ENCODE results near the gene EIF2S1.

The EIF2S1 gene

DNA sequence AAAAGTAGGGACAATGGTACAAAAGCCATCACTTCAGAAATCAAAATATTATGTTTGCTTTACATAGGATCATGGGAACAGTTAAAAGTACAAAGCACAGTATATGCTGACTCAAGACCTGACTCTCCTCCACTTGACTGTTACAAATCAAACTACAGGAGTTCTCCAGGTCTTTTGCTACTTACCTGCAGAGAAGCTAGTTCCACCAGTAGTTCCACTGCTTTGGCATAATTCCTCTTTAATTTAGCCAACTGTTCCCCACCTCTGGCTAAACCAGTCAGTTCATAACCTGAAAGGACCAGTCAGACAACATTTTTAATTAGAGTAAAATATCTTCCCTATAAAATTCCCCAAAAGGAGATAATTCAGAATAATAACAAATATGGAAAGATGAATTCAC lies 14.5 kb upstream of the EIF2S1 start:
- Histone ChIP-seq H3K4me3 (ENCODE audit: low read depth, low read length) (no peak overlapping the region), H3K9me3 (ENCODE audit: control insufficient read depth, insufficient read depth, low read depth, low read length) (no peaks in the 10 kb centered on the region), H3K27me3 (ENCODE audit: control insufficient read depth, insufficient read depth, low read length) (no peaks in the 10 kb centered on the region), H3K4me1 (ENCODE audit: control insufficient read depth, insufficient read depth, low read length) (no peaks in the 10 kb centered on the region), H3K27ac (ENCODE audit: low read depth, low read length) (no peak overlapping the region), H3K36me3 (ENCODE audit: control insufficient read depth, insufficient read depth, low read length) (peaks cover 74% of the 10 kb centered on the region), H3K9ac (ENCODE audit: low read length) (no peak overlapping the region)

DNA sequence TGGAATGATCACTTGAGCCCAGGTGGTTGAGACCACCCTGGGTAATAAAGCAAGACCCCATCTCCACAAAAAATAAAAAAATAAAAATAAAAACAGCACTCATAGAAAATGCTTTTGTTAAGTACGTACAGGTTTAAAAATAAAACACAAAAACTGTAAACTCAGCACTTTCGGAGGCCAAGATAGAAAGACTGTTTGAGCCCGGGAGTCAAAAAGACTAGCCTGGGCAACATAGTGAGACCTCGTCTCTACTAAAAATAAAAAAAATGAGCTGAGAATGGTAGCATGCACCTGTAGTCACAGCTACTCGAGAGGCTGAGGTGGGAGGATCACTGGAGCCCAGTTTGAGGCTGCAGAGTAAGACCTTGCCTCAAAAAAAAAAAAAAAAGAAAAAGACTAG lies 8.1 kb upstream of the EIF2S1 start:
- no peaks in the 10 kb centered on the region for H3K9me3 ChIP-seq (ENCODE audit: control insufficient read depth, insufficient read depth, low read depth, low read length)
- H3K4me3 ChIP-seq (ENCODE audit: low read depth, low read length), result no peak overlapping the region
- peaks cover 45% of the 10 kb centered on the region for H3K36me3 ChIP-seq (ENCODE audit: control insufficient read depth, insufficient read depth, low read length)
- no peaks in the 10 kb centered on the region for H3K27me3 ChIP-seq (ENCODE audit: control insufficient read depth, insufficient read depth, low read length)
- H3K27ac ChIP-seq (ENCODE audit: low read depth, low read length), result no peak overlapping the region
- H3K9ac ChIP-seq (ENCODE audit: low read length), result no peak overlapping the region
- no peaks in the 10 kb centered on the region for H3K4me1 ChIP-seq (ENCODE audit: control insufficient read depth, insufficient read depth, low read length)

DNA sequence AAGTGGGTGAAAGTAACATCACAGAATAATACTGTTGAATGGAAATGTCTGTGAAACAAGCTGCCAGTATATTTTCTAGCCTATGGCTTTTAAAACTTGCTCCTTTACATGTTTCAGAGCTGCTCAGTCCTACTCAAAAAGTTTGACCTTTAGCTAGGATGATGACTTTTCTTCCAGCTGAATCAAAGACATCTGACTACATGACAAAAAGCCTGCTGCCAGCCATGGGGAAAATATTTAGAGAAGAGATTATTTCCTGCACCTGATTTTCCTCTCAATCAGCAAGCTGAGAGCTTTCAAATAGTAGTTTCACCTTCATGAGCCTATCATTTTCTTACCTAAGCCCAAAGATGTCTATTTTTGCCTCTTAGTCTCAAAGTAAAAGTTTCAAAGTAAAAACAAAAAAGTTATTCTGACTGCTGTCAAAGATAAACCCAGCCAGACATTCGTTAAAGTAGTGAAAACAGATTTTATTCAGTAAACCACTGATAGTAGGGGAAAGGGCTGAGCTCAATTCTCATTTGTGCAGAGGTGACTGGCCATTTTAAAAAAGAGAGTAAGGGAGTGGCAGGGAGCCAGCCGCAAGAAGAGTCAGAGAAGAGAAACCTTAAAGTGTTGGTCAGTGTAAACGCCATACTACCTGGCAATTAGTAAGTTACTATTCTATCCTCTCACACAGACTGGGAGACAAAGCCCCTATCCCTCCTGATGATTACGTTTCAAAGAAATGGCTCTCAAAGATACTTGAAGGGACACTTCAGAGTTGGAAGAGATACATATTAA lies 2.8 kb upstream of the EIF2S1 start:
- Histone ChIP-seq H3K9me3 (ENCODE audit: control insufficient read depth, insufficient read depth, low read depth, low read length) (no peaks in the 10 kb centered on the region), H3K4me3 (ENCODE audit: low read depth, low read length) (peak overlapping the region; percentile 98), H3K4me1 (ENCODE audit: control insufficient read depth, insufficient read depth, low read length) (peaks cover 6% of the 10 kb centered on the region), H3K27me3 (ENCODE audit: control insufficient read depth, insufficient read depth, low read length) (no peaks in the 10 kb centered on the region), H3K36me3 (ENCODE audit: control insufficient read depth, insufficient read depth, low read length) (peaks cover 12% of the 10 kb centered on the region), H3K9ac (ENCODE audit: low read length) (peak overlapping the region; percentile 25), H3K27ac (ENCODE audit: low read depth, low read length) (no peak overlapping the region)

DNA sequence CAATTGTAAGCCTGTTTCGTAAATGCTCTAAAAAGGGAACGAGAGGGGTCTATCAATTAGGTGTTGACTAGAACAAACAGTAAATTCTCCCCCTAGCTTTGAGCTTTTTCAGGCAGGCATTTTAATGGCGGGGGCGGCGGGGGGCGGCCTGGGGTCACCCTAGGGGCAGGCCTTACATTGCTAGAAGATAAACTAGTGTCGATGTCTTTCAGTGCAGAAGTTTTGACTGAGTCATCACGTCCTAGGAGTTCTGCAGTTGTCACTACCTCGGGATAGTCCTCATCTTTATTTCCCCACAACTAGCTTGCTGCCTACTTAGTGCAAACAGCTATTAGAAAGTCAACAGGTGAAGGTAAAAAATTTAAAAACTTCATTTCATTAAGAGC lies 2.2 kb upstream of the EIF2S1 start:
- Histone ChIP-seq H3K9me3 (ENCODE audit: control insufficient read depth, insufficient read depth, low read depth, low read length) (no peaks in the 10 kb centered on the region), H3K4me1 (ENCODE audit: control insufficient read depth, insufficient read depth, low read length) (peaks cover 6% of the 10 kb centered on the region)

DNA sequence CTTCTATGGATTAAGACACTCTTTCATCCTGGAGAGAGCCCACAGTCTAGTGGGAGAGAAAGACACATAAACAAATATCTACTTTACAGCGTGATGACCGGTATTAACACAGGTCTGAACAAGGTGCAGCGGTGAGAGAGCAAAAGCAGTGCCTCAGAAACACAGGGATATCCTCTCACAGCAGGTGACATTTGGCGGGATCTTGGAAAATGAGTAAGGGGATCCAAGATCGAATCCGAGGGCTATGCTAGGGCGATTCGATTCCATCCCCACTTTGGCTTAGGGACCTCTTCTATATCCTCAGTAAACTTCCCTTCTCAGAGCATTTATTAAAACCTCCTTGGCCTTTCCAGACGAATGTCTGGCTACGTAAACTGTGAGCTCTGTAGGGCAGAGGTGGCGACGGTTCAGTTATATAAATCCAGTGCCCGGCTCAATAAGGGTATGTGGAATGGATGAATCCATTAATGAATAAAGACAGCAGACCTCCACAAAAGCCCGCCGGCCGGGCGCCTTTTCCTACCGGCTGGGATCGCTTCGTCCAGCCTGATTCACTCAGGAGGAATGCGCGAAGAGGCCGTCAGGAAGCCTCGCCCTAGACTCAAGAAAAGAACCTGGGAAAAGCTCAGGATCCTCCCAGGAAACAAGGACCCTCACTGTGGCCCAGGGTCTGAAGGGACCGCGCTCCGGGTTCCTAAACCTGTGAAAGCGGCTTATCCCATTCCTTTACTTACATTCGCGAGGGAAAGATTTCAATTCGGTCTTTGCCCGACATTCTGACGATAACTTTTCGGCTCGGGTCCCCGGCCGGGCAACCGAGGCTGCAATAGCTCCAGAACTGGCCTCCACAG lies 979 bp upstream of the EIF2S1 start:
- H3K27ac ChIP-seq (ENCODE audit: low read depth, low read length), result peak overlapping the region; percentile 90

More for the DNA sequence above, 2.2 kb upstream of the EIF2S1 start:
- Histone ChIP-seq H3K9ac (ENCODE audit: low read length) (peak overlapping the region; percentile 25), H3K36me3 (ENCODE audit: control insufficient read depth, insufficient read depth, low read length) (peaks cover 13% of the 10 kb centered on the region), H3K27me3 (ENCODE audit: control insufficient read depth, insufficient read depth, low read length) (no peaks in the 10 kb centered on the region), H3K27ac (ENCODE audit: low read depth, low read length) (no peak overlapping the region), H3K4me3 (ENCODE audit: low read depth, low read length) (peak overlapping the region; percentile 98)

DNA sequence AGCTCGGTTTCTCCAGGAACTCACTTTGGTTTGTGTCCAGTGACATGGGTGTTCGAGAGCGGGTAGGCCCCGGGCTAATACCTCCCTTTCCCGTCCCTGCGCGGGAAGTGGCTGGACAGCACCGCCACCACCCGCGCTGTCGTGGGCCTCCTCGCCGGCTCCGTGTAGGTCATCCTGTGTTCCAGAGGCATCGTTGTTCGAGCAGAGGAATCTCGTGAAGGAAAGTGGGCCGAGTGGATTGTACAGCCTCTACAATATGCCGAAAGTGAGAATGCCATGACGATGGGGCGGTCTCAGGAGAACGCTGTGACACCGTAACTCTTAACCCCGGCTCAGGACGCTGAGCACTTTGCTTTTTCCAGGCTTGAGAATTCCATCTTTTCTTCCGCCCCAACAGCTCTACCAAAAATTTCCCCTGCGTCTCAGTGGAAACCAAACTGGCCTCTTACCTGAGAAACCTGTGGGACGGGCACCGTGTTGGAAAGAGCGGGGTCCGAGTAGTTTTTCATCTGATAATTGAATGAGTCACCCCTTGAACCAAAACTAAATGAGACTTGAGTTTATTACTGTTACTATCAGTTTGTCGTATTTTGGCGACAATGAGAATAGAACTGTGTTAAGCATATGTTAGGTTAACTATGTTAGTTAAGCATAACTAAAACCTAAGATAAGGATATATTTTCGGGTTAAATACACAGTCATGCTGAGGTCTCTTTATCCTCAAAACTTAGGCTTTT lies 510 bp downstream of the EIF2S1 start:
- peak overlapping the region; percentile 98 for H3K4me3 ChIP-seq (ENCODE audit: low read depth, low read length)
- no peaks in the 10 kb centered on the region for H3K27me3 ChIP-seq (ENCODE audit: control insufficient read depth, insufficient read depth, low read length)
- H3K36me3 ChIP-seq (ENCODE audit: control insufficient read depth, insufficient read depth, low read length), result peaks cover 32% of the 10 kb centered on the region
- H3K27ac ChIP-seq (ENCODE audit: low read depth, low read length), result peak overlapping the region; percentile 99; the same call in 1 of the 2 replicates
- no peaks in the 10 kb centered on the region for H3K9me3 ChIP-seq (ENCODE audit: control insufficient read depth, insufficient read depth, low read depth, low read length)
- peak overlapping the region; percentile 97 for H3K9ac ChIP-seq (ENCODE audit: low read length)
- H3K4me1 ChIP-seq (ENCODE audit: control insufficient read depth, insufficient read depth, low read length), result peaks cover 6% of the 10 kb centered on the region

More for the DNA sequence above, 979 bp upstream of the EIF2S1 start:
- no peaks in the 10 kb centered on the region for H3K27me3 ChIP-seq (ENCODE audit: control insufficient read depth, insufficient read depth, low read length)
- peaks cover 6% of the 10 kb centered on the region for H3K4me1 ChIP-seq (ENCODE audit: control insufficient read depth, insufficient read depth, low read length)
- peak overlapping the region; percentile 98 for H3K4me3 ChIP-seq (ENCODE audit: low read depth, low read length)
- H3K9ac ChIP-seq (ENCODE audit: low read length), result peak overlapping the region; percentile 97
- no peaks in the 10 kb centered on the region for H3K9me3 ChIP-seq (ENCODE audit: control insufficient read depth, insufficient read depth, low read depth, low read length)
- H3K36me3 ChIP-seq (ENCODE audit: control insufficient read depth, insufficient read depth, low read length), result peaks cover 17% of the 10 kb centered on the region; the same call in 1 of the 2 replicates

DNA sequence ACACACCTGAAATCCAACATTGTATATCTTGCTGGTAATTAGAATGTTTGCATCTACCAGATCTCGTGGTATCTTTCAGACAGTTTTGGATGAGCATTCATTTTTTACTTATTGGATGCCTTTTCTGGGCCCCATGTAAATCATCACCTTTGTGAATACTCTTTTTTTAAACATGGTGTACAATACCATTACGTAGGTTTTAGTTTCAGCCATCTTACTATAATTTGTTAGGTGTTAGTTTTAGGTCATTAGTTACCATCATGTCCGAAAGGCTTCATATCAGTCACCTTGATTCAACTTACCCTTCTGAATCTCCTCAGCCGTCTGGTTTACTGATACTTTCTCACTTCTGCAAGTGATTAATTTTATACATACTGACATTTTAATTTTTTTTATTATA lies 5.3 kb downstream of the EIF2S1 start:
- H3K9me3 ChIP-seq (ENCODE audit: control insufficient read depth, insufficient read depth, low read depth, low read length), result no peaks in the 10 kb centered on the region
- H3K27me3 ChIP-seq (ENCODE audit: control insufficient read depth, insufficient read depth, low read length), result no peaks in the 10 kb centered on the region
- no peak overlapping the region for H3K9ac ChIP-seq (ENCODE audit: low read length)
- peaks cover 75% of the 10 kb centered on the region for H3K36me3 ChIP-seq (ENCODE audit: control insufficient read depth, insufficient read depth, low read length)
- H3K27ac ChIP-seq (ENCODE audit: low read depth, low read length), result no peak overlapping the region
- no peak overlapping the region for H3K4me3 ChIP-seq (ENCODE audit: low read depth, low read length)
- H3K4me1 ChIP-seq (ENCODE audit: control insufficient read depth, insufficient read depth, low read length), result no peaks in the 10 kb centered on the region

DNA sequence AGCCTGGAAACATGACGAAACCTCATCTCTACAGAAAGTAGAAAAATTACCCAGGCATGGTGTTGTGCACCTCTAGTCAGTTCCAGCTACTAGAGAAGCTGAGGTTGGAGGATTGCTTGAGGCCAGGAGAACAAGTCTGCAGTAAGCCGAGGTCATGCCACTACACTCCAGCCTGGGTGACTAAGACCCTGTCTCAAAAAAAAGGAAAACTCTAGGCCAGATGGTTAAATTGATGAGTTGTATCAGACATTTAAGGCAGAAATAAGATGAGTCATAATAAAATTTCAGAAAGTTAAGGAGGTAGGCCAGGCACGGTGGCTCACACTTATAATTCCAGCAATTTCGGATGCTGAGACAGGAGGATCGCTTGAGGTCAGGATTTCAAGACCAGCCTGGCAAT lies 10.7 kb downstream of the EIF2S1 start:
- Histone ChIP-seq H3K27ac (ENCODE audit: low read depth, low read length) (no peak overlapping the region), H3K4me1 (ENCODE audit: control insufficient read depth, insufficient read depth, low read length) (no peaks in the 10 kb centered on the region), H3K4me3 (ENCODE audit: low read depth, low read length) (no peak overlapping the region), H3K9ac (ENCODE audit: low read length) (no peak overlapping the region), H3K9me3 (ENCODE audit: control insufficient read depth, insufficient read depth, low read depth, low read length) (no peaks in the 10 kb centered on the region), H3K36me3 (ENCODE audit: control insufficient read depth, insufficient read depth, low read length) (peaks cover 92% of the 10 kb centered on the region), H3K27me3 (ENCODE audit: control insufficient read depth, insufficient read depth, low read length) (no peaks in the 10 kb centered on the region)

DNA sequence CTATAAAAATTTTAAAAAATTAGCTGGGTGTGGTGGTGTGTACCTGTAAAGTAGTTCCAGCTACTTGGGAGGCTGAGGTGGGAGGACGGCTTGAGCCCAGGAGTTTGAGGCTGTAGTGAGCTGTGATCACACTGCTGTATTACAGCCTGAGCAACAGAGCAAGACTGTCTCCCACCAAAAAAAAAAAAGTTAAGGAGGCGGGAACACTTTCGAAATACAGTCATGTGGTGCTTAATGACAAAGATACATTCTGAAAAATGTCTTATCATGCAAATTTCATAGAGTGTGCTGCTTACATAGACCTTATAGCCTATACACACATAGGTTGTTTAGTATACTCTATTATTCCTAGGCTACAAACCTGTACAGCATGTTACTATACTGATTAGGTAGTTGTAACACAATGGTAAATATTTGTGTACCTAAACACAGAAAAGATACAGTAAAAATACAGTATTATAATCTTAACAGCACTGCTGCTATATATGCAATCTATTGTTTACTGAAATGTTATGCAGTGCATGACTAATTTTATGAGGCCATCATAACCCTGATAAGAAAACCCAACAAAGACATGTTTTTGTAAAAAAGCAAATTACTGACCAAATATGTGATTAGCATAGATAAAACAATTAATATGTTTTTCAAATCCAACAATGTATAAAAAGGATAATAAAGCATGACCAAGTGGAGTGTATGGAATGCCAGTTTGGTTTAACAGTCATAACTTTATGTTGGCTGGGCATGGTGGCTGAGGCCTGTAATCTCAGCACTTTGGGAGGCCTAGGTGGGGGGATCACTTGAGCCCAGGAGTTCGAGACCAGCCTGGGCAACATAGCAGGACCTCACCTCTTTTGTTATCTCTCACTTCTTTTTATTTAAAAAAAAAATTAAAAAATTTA lies 11.4 kb downstream of the EIF2S1 start:
- no peaks in the 10 kb centered on the region for H3K27me3 ChIP-seq (ENCODE audit: control insufficient read depth, insufficient read depth, low read length)
- H3K36me3 ChIP-seq (ENCODE audit: control insufficient read depth, insufficient read depth, low read length), result peaks cover 92% of the 10 kb centered on the region
- H3K9ac ChIP-seq (ENCODE audit: low read length), result no peak overlapping the region
- H3K9me3 ChIP-seq (ENCODE audit: control insufficient read depth, insufficient read depth, low read depth, low read length), result no peaks in the 10 kb centered on the region
- H3K4me3 ChIP-seq (ENCODE audit: low read depth, low read length), result no peak overlapping the region
- H3K4me1 ChIP-seq (ENCODE audit: control insufficient read depth, insufficient read depth, low read length), result no peaks in the 10 kb centered on the region
- H3K27ac ChIP-seq (ENCODE audit: low read depth, low read length), result no peak overlapping the region

DNA sequence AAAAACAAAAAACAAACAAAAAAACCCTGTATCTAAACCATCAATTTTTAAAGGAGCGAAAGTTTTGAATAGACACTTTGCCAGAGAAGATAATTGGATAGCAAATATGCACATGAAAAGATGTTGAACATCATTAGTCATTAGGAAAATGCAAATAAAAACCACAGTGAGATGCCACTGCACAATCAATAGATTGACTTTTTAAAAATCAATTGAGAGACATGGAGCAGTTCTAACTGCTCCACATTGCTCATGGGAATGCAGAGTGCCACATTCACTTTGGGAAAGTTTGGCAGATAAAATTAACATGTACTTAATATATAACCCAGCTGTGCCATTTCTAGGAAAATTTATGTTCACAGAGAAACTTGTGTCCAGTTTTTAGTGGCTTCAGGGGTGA lies 12.7 kb downstream of the EIF2S1 start:
- Histone ChIP-seq H3K27ac (ENCODE audit: low read depth, low read length) (no peak overlapping the region), H3K9me3 (ENCODE audit: control insufficient read depth, insufficient read depth, low read depth, low read length) (no peaks in the 10 kb centered on the region), H3K9ac (ENCODE audit: low read length) (no peak overlapping the region), H3K27me3 (ENCODE audit: control insufficient read depth, insufficient read depth, low read length) (no peaks in the 10 kb centered on the region), H3K36me3 (ENCODE audit: control insufficient read depth, insufficient read depth, low read length) (peaks cover 93% of the 10 kb centered on the region), H3K4me1 (ENCODE audit: control insufficient read depth, insufficient read depth, low read length) (no peaks in the 10 kb centered on the region), H3K4me3 (ENCODE audit: low read depth, low read length) (no peak overlapping the region)
